ENCODE data around the gene CACNA2D2. TPM values are rescaled to one million over a fixed set of nuclear protein-coding genes. Genes with fewer than 3 reads are reported as not detected.

The CACNA2D2 gene
- total and polyA plus RNA-seq, 4 donors: 0.10 to 0.19 (median 0.15) TPM

DNA sequence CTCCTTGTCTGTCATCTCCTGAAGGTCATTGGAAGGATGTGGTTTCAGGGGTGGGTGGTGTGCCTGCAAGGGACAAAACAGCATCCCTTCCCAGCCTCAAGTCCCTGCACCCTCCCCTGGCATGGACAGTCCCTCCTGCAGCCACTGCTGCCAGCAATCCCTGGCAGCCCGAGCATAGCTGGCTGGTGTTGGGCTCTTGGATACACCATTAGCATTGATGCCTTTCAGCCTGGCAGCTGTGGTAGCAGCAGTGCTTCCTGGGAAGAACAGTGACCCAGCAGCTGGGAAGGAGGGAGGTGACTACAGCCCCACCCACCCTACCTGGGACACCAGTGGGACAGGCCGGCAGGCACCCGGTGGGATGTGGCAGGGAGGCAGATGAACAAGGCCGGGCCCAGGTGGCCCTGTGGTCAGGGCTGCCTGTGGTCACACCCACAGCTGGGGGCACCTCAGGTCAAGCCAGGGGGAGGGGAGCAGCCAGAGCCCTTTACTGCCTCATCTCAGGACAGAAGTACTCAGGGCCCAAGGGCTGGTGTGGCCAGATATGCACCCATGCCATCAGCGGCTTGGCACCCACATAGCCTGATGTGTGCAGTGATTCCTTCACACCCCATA, 111.2 kb downstream of the CACNA2D2 start (continued):
- TF ChIP-seq, protein P1, sequence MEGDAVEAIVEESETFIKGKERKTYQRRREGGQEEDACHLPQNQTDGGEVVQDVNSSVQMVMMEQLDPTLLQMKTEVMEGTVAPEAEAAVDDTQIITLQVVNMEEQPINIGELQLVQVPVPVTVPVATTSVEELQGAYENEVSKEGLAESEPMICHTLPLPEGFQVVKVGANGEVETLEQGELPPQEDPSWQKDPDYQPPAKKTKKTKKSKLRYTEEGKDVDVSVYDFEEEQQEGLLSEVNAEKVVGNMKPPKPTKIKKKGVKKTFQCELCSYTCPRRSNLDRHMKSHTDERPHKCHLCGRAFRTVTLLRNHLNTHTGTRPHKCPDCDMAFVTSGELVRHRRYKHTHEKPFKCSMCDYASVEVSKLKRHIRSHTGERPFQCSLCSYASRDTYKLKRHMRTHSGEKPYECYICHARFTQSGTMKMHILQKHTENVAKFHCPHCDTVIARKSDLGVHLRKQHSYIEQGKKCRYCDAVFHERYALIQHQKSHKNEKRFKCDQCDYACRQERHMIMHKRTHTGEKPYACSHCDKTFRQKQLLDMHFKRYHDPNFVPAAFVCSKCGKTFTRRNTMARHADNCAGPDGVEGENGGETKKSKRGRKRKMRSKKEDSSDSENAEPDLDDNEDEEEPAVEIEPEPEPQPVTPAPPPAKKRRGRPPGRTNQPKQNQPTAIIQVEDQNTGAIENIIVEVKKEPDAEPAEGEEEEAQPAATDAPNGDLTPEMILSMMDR (IDR thresholded peaks at IDR 0.05; ENCODE audit: low read depth, low read length, missing input control): no peak
- TF ChIP-seq, protein P2, sequence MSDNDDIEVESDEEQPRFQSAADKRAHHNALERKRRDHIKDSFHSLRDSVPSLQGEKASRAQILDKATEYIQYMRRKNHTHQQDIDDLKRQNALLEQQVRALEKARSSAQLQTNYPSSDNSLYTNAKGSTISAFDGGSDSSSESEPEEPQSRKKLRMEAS (IDR thresholded peaks at IDR 0.05): no peak
- TF ChIP-seq JUND (IDR thresholded peaks at IDR 0.05) (no peak), RXRA (IDR thresholded peaks at IDR 0.05) (no peak), EGR1 (IDR thresholded peaks at IDR 0.05; ENCODE audit: low read depth in 2 of 2) (no peak), GABPA (IDR thresholded peaks at IDR 0.05 in 1 of 2, conservative IDR thresholded peaks at IDR 0.05 in 1 of 2) (no peak), FOXA1 (IDR thresholded peaks at IDR 0.05) (no peak)
- TF ChIP-seq, protein P3, sequence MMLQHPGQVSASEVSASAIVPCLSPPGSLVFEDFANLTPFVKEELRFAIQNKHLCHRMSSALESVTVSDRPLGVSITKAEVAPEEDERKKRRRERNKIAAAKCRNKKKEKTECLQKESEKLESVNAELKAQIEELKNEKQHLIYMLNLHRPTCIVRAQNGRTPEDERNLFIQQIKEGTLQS (IDR thresholded peaks at IDR 0.05): no peak

DNA sequence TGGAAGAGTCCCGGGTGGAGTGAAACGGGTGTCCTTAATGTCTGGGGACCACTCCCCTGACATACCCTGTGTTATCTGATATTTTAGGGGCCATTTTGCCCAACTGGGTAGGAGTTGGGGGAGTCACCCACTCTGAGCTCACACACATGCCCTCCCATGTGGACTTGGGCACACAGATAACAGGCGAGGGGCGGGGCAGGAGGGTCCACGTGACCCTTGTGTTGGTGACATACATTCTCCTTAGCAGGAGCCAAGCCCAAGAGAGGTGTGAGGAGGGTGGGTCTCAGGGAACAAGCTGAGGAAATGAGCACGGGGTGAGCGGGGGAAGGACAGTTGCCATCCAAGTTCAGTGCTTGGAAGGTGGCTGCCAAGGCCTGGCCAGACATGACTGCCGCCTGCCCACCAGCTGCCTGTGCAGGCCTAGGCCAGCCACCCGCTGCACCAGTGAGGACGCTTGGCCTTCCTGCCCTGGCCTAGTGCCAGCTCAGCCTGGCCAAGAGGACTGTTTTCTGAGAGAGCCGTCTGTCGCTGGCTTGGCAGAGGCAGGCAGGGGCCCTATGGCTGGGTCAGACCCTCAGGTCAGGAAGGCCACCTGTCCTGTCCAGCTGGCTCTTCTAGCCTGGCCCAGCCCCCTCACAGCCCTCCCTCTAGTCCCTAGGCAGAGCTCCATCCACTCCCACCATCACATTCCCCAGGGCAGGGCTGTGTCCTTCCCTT, 112.8 kb downstream of the CACNA2D2 start:
- 59% methylated on average over 12 of the region's 12 CpGs for WGBS
- DNase-seq (ENCODE audit: low spot score): peak; percentile 59
- Histone ChIP-seq H3K27ac (ENCODE audit: low read depth in 1 of 2, low read length in 2 of 2) (no peak overlapping the region), H3K27me3 (ENCODE audit: control insufficient read depth in 4 of 4, insufficient read depth in 4 of 4, low read length in 3 of 4) (no peaks in the 10 kb centered on the region), H3K36me3 (ENCODE audit: control insufficient read depth in 4 of 4, insufficient read depth in 3 of 4, low read depth in 1 of 4, low read length in 3 of 4) (no peaks in the 10 kb centered on the region), H3K9ac (ENCODE audit: low read depth in 1 of 2, low read length in 2 of 2) (no peak overlapping the region), H3K4me1 (ENCODE audit: control insufficient read depth in 4 of 4, insufficient read depth in 4 of 4, low read length in 3 of 4) (peaks cover 0 to 7% (median 2%) of the 10 kb centered on the region in 4 donors), H3K9me3 (ENCODE audit: control insufficient read depth in 4 of 4, low read length in 3 of 4) (no peaks in the 10 kb centered on the region), H3K4me3 (ENCODE audit: low read depth in 1 of 3, low read length in 3 of 3) (no peak overlapping the region)
- TF ChIP-seq, protein P1 (IDR thresholded peaks at IDR 0.05; ENCODE audit: low read depth, low read length, missing input control): no peak
- TF ChIP-seq YY1 (IDR thresholded peaks at IDR 0.05): no peak
- TF ChIP-seq JUND (IDR thresholded peaks at IDR 0.05): no peak
- no peak for TF ChIP-seq FOXA1 (IDR thresholded peaks at IDR 0.05)
- TF ChIP-seq NR2F2 (IDR thresholded peaks at IDR 0.05): peak; percentile 34
- no peak for TF ChIP-seq TAF1 (conservative IDR thresholded peaks at IDR 0.05)
- no peak for TF ChIP-seq HNF4A (conservative IDR thresholded peaks at IDR 0.05)

DNA sequence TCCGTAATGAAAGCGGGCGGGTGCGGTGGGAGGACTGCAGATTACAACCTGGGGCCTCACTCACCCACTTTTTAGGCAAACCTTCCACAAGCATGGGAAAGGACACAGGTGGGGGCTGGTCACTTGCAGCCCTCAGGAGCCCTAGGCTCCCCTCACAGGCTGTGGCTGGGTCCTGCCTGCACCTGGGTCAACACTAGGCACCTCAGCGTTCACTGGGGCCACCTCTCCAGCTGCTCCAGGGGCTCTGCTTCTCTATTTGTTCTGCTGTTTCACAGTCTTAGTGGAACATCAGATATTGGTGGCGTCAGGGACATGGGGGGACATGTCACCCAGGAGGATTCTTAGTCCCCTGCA, 114.0 kb downstream of the CACNA2D2 start:
- H3K4me1 ChIP-seq (ENCODE audit: control insufficient read depth in 4 of 4, insufficient read depth in 4 of 4, low read length in 3 of 4): peaks cover 0 to 7% (median 2%) of the 10 kb centered on the region in 4 donors
- H3K9me3 ChIP-seq (ENCODE audit: control insufficient read depth in 4 of 4, low read length in 3 of 4): no peaks in the 10 kb centered on the region
- H3K27ac ChIP-seq (ENCODE audit: low read depth in 1 of 2, low read length in 2 of 2): no peak overlapping the region
- WGBS: 92% methylated on average over 6 of the region's 6 CpGs
- H3K4me3 ChIP-seq (ENCODE audit: low read depth in 1 of 3, low read length in 3 of 3): no peak overlapping the region
- no peaks in the 10 kb centered on the region for H3K36me3 ChIP-seq (ENCODE audit: control insufficient read depth in 4 of 4, insufficient read depth in 3 of 4, low read depth in 1 of 4, low read length in 3 of 4)
- no peak overlapping the region for H3K9ac ChIP-seq (ENCODE audit: low read depth in 1 of 2, low read length in 2 of 2)
- TF ChIP-seq, protein P4, sequence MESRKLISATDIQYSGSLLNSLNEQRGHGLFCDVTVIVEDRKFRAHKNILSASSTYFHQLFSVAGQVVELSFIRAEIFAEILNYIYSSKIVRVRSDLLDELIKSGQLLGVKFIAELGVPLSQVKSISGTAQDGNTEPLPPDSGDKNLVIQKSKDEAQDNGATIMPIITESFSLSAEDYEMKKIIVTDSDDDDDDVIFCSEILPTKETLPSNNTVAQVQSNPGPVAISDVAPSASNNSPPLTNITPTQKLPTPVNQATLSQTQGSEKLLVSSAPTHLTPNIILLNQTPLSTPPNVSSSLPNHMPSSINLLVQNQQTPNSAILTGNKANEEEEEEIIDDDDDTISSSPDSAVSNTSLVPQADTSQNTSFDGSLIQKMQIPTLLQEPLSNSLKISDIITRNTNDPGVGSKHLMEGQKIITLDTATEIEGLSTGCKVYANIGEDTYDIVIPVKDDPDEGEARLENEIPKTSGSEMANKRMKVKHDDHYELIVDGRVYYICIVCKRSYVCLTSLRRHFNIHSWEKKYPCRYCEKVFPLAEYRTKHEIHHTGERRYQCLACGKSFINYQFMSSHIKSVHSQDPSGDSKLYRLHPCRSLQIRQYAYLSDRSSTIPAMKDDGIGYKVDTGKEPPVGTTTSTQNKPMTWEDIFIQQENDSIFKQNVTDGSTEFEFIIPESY (IDR thresholded peaks at IDR 0.05): no peak
- TF ChIP-seq JUND (IDR thresholded peaks at IDR 0.05) (no peak), GABPA (IDR thresholded peaks at IDR 0.05 in 1 of 2, conservative IDR thresholded peaks at IDR 0.05 in 1 of 2) (no peak), FOXA2 (IDR thresholded peaks at IDR 0.05) (no peak), YY1 (IDR thresholded peaks at IDR 0.05) (no peak), FOXA1 (IDR thresholded peaks at IDR 0.05) (no peak), EGR1 (IDR thresholded peaks at IDR 0.05; ENCODE audit: low read depth in 2 of 2) (no peak)
- TF ChIP-seq, protein P2 (IDR thresholded peaks at IDR 0.05): no peak
- TF ChIP-seq, protein P1 (IDR thresholded peaks at IDR 0.05; ENCODE audit: low read depth, low read length, missing input control): no peak
- H3K27me3 ChIP-seq (ENCODE audit: control insufficient read depth in 4 of 4, insufficient read depth in 4 of 4, low read length in 3 of 4): no peaks in the 10 kb centered on the region
- DNase-seq (ENCODE audit: low spot score): no peak

Data from liver (tissue), 9 donors.